A549 treated with CpdA at 1 μM for 4 hours (cell line): ENCODE results near the gene TLK2. TPM values are rescaled to one million over a fixed set of nuclear protein-coding genes. Genes with fewer than 3 reads are reported as not detected.

Source experiments
- total RNA-seq: library from RNA; stranded (reverse); fragments of 200-300 nt; extraction: Qiagen RNA extraction; gene quantifications from 5 replicates; pipeline ENCODE4 v1.2.3, GENCODE V29; 2022; ENCODE audit warnings: low read depth

Gene TLK2
- 24.9 to 41.8 TPM (median 32.9 TPM) in 5 replicates for total RNA-seq

GRCh38 chr17:62478424-62478879 lies at the start of gene TLK2:
TLK2 (plus strand) TSS chr17:62478825; CDS start chr17:62481126, 2,301 bp downstream.

GRCh38 chr17:62627219-62627903 lies 148.7 kb downstream of the TLK2 start, which contains the start of gene MRC2:
MRC2 (plus strand) TSS chr17:62627670; CDS start chr17:62627803, 133 bp downstream.

Other genes with a start within 250 kb of the TLK2 start
- gene EFCAB3, start 98.3 kb upstream of the TLK2 start, total RNA-seq, result not detected in 5 replicates
- gene METTL2A, start 54.9 kb upstream of the TLK2 start, total RNA-seq, result 27.8 to 32.2 TPM (median 31.3 TPM) in 5 replicates
- 35.5 to 62.7 TPM (median 51.9 TPM) in 5 replicates for gene MRC2, start 148.8 kb downstream of the TLK2 start, total RNA-seq